HG02571 (cell line): ENCODE data around the gene C22orf15.

Experiments
- ATAC-seq: cut with Tn5 transposase; IDR thresholded peaks from one replicate; pipeline ENCODE4 v1.9.1; 2021; ENCODE audit warnings: mild to moderate bottlenecking, moderate library complexity; ENCODE audit not compliant: unreplicated experiment

C22orf15 gene

GRCh38 chr22:23786752-23787599 lies 24.2 kb downstream of the C22orf15 start, which contains the start of gene SMARCB1:
Gene SMARCB1, plus strand, starts transcription at chr22:23786966. Its CDS starts 204 bp downstream, at chr22:23787170.
- peak; percentile 64 for ATAC-seq

DNA sequence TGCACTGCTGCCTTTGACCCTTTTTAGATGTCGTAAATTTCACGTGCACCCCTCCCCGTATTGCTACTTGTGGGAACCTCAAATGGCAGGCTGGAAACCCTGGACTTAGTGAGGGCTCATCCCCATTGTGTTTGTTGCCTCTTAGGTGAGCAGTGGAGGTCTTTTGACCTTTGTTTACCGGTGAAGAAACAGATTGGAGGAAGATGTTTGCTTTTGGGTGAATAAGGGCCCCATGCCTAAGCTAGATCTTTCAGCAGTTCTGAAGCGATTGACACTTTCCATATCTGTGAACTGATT lies 24.8 kb downstream of the C22orf15 start:
- ATAC-seq: peak; percentile 17

DNA sequence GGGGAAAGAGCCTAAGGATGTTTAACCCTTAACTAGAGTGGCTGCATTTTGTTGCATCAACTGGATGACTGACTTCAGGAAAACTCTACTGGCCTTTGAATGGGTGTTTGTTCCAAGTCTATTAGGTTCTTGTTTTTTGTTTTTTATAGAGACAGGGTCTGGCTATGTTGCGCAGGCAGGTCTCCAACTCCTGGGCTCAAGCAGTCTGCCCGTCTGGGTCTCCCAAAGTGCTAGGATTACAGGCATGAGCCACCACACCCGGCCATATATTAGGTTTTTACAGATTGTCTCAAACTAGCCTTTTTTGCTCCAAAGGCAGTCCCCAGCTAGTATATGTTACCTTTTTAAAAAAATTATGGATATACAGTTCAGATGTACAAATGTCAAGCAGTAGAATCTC lies 25.1 kb downstream of the C22orf15 start:
- no peak for ATAC-seq

DNA sequence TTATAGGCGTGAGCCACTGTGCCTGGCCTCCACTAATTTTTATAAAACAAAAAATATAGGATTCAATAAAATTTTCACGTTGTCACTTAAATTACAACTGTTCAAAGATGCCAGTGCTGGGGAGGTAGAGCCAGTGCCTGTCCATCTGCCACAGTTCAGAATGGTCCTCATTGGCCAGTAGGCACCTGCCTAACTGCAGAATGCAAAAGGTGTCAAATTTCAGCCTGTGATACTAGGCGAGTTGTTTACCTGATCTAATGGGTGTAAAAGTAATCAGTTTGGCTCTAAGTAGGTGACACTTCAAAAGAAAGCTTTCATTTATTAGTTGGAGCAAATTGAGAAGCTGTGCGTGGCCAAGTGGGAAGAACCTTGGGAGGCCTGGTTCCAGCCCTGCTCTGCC lies 26.3 kb downstream of the C22orf15 start:
- no peak for ATAC-seq

DNA sequence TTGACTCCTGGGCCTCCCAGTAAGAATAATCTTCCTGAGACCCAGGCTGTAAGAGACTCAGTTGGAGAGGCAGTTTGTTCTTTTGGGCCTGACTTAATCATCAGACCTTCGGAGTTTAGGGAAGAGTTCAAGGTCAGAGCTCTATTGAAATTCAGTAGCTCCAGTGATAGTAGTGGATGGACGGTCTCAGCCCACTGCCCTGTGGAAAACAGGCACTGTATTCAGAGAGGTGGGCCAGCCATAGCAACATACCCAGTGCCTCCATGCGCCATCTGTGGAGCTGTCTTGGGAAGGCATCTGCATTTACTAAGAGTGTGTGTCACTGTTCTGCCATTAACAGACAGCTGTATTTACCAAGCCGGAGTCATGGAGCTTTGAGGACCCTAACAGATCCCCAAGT lies 26.8 kb downstream of the C22orf15 start:
- ATAC-seq: no peak

DNA sequence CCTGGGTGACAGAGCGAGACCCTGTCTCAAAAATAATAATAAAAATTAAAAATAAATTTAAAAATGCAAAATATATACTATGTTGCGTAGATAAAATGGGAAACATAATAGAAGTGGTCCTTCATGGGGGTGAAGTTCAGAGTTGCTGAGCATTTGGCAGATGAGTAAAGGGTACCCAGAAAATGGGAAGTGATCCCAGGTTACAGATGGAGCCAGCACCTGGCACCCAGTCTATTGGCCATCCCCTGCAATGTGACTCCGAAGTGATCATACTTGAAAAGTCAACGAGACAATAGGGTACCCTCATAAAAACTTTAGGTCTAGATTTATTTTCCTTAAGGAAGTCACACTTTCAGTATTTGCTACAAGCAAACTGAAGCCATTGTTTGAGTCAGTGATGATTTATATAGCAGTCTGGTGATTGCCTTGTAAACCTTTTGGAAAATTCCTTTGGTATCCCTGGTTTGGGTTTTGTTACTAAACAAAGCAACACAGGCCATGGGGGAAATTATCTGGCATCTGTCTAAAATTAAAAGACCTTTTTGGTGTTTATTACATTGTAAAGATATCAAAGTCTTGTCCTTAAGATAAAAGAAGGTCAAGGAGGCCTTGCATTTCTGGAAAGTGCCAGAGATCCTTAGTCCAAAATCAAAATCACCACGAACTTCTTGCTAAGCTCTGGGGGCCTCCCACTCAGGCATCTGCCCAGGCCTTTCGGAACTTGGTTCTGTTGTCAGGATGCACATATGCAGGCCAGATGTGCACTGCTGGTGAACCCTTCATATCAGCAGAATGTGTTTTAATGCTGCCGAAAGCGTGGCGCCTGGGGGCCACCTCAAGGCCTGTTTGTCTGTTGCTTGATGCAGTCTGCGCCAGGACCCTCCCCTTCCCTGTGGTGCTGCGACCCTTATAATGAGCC lies 28.3 kb downstream of the C22orf15 start:
- ATAC-seq: no peak

DNA sequence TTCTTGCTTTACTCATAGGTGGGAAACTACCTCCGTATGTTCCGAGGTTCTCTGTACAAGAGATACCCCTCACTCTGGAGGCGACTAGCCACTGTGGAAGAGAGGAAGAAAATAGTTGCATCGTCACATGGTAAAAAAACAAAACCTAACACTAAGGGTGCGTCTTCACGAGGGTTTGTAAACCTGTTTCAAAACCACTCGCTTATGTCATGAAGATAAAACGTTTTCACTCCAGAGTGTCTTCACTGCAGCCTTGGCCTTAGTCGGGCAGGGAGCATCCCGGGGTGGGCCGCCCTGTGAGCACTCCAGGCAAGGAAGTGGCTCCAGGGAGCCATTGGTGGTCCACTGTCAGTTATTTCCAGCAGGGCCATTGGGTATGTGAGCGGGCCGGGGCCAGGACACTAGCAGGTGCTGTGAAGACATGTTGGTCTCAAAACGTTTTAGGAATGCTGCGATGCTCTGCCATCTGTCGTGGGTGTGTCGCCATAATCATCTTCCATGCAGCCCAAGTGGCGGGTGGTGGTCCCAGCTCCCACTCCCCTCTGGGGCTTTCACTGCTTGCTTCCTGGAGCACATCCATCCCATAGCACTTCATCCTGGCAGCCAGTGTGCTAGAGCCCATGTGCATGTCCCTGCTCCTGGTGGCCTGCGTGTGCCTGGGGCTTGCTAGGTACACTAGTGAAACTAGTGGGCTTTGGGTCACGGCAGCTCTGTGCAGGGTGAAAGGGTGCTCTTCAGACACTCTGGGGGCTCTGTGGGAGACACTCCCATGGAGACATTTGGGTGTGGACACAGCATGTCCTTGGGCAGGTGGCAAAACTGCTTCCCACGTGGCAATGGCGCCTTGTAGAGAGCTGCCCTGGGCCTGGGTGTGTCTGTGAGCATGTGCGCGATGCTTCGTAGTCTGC lies 29.2 kb downstream of the C22orf15 start:
- no peak for ATAC-seq

- ATAC-seq: no peak
Measured at GRCh38 chr22:23793326-23793725, 30.5 kb downstream of the C22orf15 start.

DNA sequence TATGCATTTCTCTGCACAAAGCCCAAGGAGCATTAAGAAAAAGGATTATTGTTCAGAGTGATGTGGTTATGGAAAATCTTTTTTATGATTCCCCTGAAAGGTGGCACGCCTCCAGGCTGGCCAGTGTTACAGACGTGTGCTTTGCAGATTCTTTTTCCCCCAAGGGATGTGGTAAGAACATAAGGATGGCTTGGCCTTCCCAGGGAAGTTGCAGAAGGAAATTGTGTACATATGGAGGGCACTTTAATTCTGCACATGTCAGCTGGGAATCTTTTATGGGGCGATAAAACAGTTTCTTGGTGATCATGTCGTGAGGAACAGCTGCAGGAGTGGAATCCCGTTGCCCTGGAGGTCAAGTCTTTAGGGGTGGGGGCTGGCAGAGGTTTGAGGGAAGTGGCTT lies 33.7 kb downstream of the C22orf15 start:
- ATAC-seq: no peak

GRCh38 chr22:23800297-23801237 lies 37.8 kb downstream of the C22orf15 start:
- ATAC-seq: peak; percentile 45

- no peak for ATAC-seq
Measured at GRCh38 chr22:23801238-23801821, 38.5 kb downstream of the C22orf15 start.

- no peak for ATAC-seq
Measured at GRCh38 chr22:23801886-23802377, 39.1 kb downstream of the C22orf15 start.

- no peak for ATAC-seq
Measured at GRCh38 chr22:23803001-23803819, 40.4 kb downstream of the C22orf15 start.

DNA sequence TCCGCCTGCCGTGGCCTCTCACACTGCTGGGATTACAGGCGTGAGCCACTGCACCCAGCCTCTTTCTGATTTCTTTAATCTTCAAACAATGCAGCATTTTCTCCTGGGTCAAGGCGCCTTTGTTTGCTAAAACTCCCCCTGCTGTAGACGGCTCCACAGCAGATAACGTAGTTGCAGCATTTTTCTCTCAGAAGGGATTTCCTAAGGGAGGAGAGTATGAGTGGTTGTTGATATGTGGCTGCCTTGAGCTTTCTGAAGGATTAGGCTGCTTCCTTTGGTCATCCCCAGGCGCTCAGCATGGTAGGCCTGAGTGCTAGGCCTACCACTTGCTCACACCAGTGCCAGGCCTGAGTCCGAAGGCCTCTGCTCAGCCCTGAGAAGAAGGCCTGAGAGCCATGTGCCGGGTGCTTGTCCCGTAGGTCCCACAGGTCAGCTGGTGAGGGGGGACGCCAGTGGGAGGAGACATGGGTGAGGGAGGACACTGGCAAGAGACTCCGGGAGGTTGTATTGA lies 42.0 kb downstream of the C22orf15 start:
- ATAC-seq: no peak

- ATAC-seq: no peak
Measured at GRCh38 chr22:23806837-23807236, 44.0 kb downstream of the C22orf15 start.

- ATAC-seq: no peak
Measured at GRCh38 chr22:23812378-23812777, 49.6 kb downstream of the C22orf15 start.
